Panc1 (cell line): Measurements from ENCODE around the gene MST1R. TPM values are rescaled to one million over a fixed set of nuclear protein-coding genes. Genes with fewer than 3 reads are reported as not detected.
A peak's percentile ranks its signal among the peaks of the same experiment; 100 is the strongest.

Experiments used
- ATAC-seq: fragments of 200-7000 bp; cut with Tn5 transposase; 2 replicates; pipeline ENCODE4 v1.9.1; 2020; ENCODE audit warnings: mild to moderate bottlenecking, moderate library complexity
- BruUV-seq: library from RNA; stranded (reverse); fragments of 400-500 nt; replicated peaks from 2 replicates; lab custom pipeline; 2021; lab: Mats Ljungman, UMichigan
- CTCF ChIA-PET: fragments of 300-600 bp; sonication (Branson Sonifier 250); formaldehyde crosslinking; loops from one replicate; lab custom pipeline; 2022; ENCODE audit warnings: antibody characterized with exemption; lab: Charles Lee
- POLR2A ChIA-PET: fragments of 300-600 bp; sonication (Branson Sonifier 250); formaldehyde crosslinking; loops from one replicate; lab custom pipeline; 2022; ENCODE audit warnings: antibody characterized with exemption; lab: Charles Lee
- DNase-seq: peaks from one replicate; pipeline ENCODE4 v3.0.0-alpha.2; 2010; ENCODE audit warnings: low read depth, low spot score
- H3K27ac ChIP-seq: 2 replicates; pipeline ENCODE4 v1.5.1; 2011; ENCODE audit warnings: mild to moderate bottlenecking, low read length, inconsistent platforms
- H3K27me3 ChIP-seq: fragments of 200-500 bp; sonication (Bioruptor generic); 2 replicates; pipeline ENCODE4 v1.6.0; 2014; ENCODE audit warnings: low read length, inconsistent platforms; ENCODE audit not compliant: control insufficient read depth, insufficient read depth
- H3K36me3 ChIP-seq: fragments of 200-500 bp; sonication (Bioruptor generic); 2 replicates; pipeline ENCODE4 v1.5.1; 2014; ENCODE audit warnings: inconsistent platforms, mild to moderate bottlenecking, low read length, moderate library complexity; ENCODE audit not compliant: control insufficient read depth, insufficient read depth
- H3K4me1 ChIP-seq: 2 replicates; pipeline ENCODE4 v1.5.1; 2011; ENCODE audit warnings: inconsistent platforms, mild to moderate bottlenecking, low read length, moderate library complexity; ENCODE audit not compliant: control insufficient read depth, insufficient read depth
- H3K4me3 ChIP-seq, 2 experiments: 2 replicates each; pipeline ENCODE4 v1.5.1; 2011 to 2012; ENCODE audit warnings: low read depth in 2 of 2, low read length in 2 of 2, mild to moderate bottlenecking in 2 of 2, inconsistent platforms in 1 of 2, moderate library complexity in 1 of 2
- H3K9me3 ChIP-seq: fragments of 200-500 bp; sonication (Bioruptor generic); 2 replicates; pipeline ENCODE4 v1.5.1; 2014; ENCODE audit warnings: low read depth, mild to moderate bottlenecking, inconsistent platforms, low read length, moderate library complexity; ENCODE audit not compliant: control insufficient read depth, insufficient read depth
- CTCF ChIP-seq: fragments of 450-650 bp; IDR thresholded peaks from 2 replicates; pipeline ENCODE4 v1.5.1; 2017; ENCODE audit warnings: mild to moderate bottlenecking
- POLR2AphosphoS5 ChIP-seq: IDR thresholded peaks from 2 replicates; pipeline ENCODE4 v1.6.1; 2012; ENCODE audit warnings: mild to moderate bottlenecking, low read depth, low read length, moderate library complexity
- REST ChIP-seq, 2 experiments: IDR thresholded peaks; 2 replicates each; pipeline ENCODE4 v1.6.1; 2011 to 2012; ENCODE audit warnings: low read depth in 2 of 2, control low read depth in 1 of 2, low read length in 1 of 2, mild to moderate bottlenecking in 1 of 2, moderate library complexity in 1 of 2; ENCODE audit not compliant: insufficient read depth in 1 of 2
- SIN3A ChIP-seq: IDR thresholded peaks from 2 replicates; pipeline ENCODE4 v1.6.1; 2012; ENCODE audit warnings: low read depth, mild to moderate bottlenecking, low read length, moderate library complexity, borderline replicate concordance; ENCODE audit not compliant: insufficient read depth
- TCF7L2 ChIP-seq: IDR thresholded peaks from 2 replicates; pipeline ENCODE4 v1.6.1; 2011; ENCODE audit warnings: mild to moderate bottlenecking, low read depth, low read length, inconsistent platforms
- in situ Hi-C: cut with HindIII; loops from 2 replicates; pipeline ENCODE4 v1.10.0; 2016; ENCODE audit warnings: low sequenced_read_pairs, low pct_unique_long_range_greater_than_20kb
- intact Hi-C: fragments of 100-400 bp; cut with micrococcal nuclease; formaldehyde crosslinking; loops from one replicate; pipeline ENCODE4 v1.10.0; 2022; ENCODE audit not compliant: unreplicated experiment
- total RNA-seq: library from RNA; stranded (reverse); gene quantifications from one replicate; pipeline ENCODE4 v1.2.1, GENCODE V29; 2021; ENCODE audit not compliant: unreplicated experiment

The MST1R gene
- total RNA-seq, 1 experiment from 2014 or later = 27.5 TPM

- Histone ChIP-seq H3K27me3 (no peaks in the 10 kb centered on the region), H3K9me3 (no peaks in the 10 kb centered on the region), H3K4me3 (peak within 1 kb of the TSS; percentile 66 to 75), H3K36me3 (no peaks in the 10 kb centered on the region), H3K4me1 (0 out of 2 replicates have a peak, but pooled peaks cover 11% of the 10 kb centered on the region), H3K27ac (peak within 1 kb of the TSS; percentile 88)
- DNase-seq = peak; percentile 57
- intact Hi-C loops = no loop called here
- ChIA-PET CTCF (interaction anchor here (0.6 to 1.3 kb wide), 5 partner anchors 24 to 242 kb away, joined by 4 to 9 read pairs (median 7); partner anchors contain the start of gene INKA1), POLR2A (interaction anchor here (0.6 kb wide), 1 partner anchor 370 kb away, joined by 6 read pairs; the partner anchor contains the start of genes HYAL3 and NAA80)
- in situ Hi-C loops = no loop called here
- TF ChIP-seq POLR2AphosphoS5 (no peak), CTCF (peak; percentile 49; the same call in 1 of the 2 replicates), SIN3A (peak; percentile 78; the same call in 1 of the 2 replicates)
- ATAC-seq = peak; percentile 100
- no TSS peak for BruUV-seq
Measured at GRCh38 chr3:49929291-49930167, 25.9 kb upstream of the MST1R start, which contains the start of gene MON1A. TSS of gene MON1A (minus strand) at chr3:49929811. CDS start at chr3:49913346, 16,465 bp downstream.

GRCh38 chr3:49928481-49929017, 24.9 kb upstream of the MST1R start:
- intact Hi-C loops = no loop called here
- in situ Hi-C loops = no loop called here
- H3K4me1 ChIP-seq = 0 out of 2 replicates have a peak, but pooled peaks cover 11% of the 10 kb centered on the region
- no peak for TF ChIP-seq REST (IDR thresholded peaks at IDR 0.05; ENCODE audit: insufficient read depth in 1 of 2, low read depth in 2 of 2, low read length in 1 of 2)
- no peak for TF ChIP-seq POLR2AphosphoS5
- no peak for TF ChIP-seq CTCF
- TF ChIP-seq SIN3A = no peak
- TF ChIP-seq TCF7L2 = no peak
- BruUV-seq = no TSS peak
- H3K4me3 ChIP-seq = peak overlapping the region; percentile 66 to 75
- ChIA-PET POLR2A (no interaction called here), CTCF (interaction anchor here (0.8 kb wide), 1 partner anchor 40 kb away, joined by 9 read pairs; no protein-coding TSS in a partner anchor)
- H3K27me3 ChIP-seq = no peaks in the 10 kb centered on the region
- no peaks in the 10 kb centered on the region for H3K36me3 ChIP-seq
- no peak for DNase-seq
- no peaks in the 10 kb centered on the region for H3K9me3 ChIP-seq
- ATAC-seq = no peak
- H3K27ac ChIP-seq = no peak overlapping the region
